OCI-LY1 (cell line): ENCODE data around the gene HSF2BP.

Experiments
- H2AFZ ChIP-seq: fragments of 200-600 bp; sonication (generic), shearing (Covaris generic); 2 replicates; pipeline ENCODE4 v1.6.0; 2014; ENCODE audit warnings: antibody characterized with exemption, mild to moderate bottlenecking, low read length
- H3F3A ChIP-seq: fragments of 200-600 bp; sonication (generic), shearing (Covaris generic); 2 replicates; pipeline ENCODE4 v1.6.0; 2014; ENCODE audit warnings: mild to moderate bottlenecking, antibody characterized with exemption, low read length, moderate library complexity; ENCODE audit not compliant: insufficient read depth
- H3K27ac ChIP-seq: fragments of 200-600 bp; sonication (generic); 2 replicates; pipeline ENCODE4 v1.5.1; 2014; ENCODE audit warnings: low read length, mixed run types, mild to moderate bottlenecking, low read depth; ENCODE audit not compliant: poor library complexity, severe bottlenecking
- H3K27me3 ChIP-seq: fragments of 200-600 bp; sonication (generic); 2 replicates; pipeline ENCODE4 v1.6.0; 2014; ENCODE audit warnings: antibody characterized with exemption, mild to moderate bottlenecking, low read length, moderate library complexity; ENCODE audit not compliant: insufficient read depth
- H3K36me3 ChIP-seq: fragments of 200-600 bp; sonication (generic); 2 replicates; pipeline ENCODE4 v1.6.1; 2014; ENCODE audit warnings: mild to moderate bottlenecking, antibody characterized with exemption, low read length, moderate library complexity, mixed read lengths; ENCODE audit not compliant: insufficient read depth
- H3K4me1 ChIP-seq: fragments of 200-600 bp; sonication (generic); 2 replicates; pipeline ENCODE4 v1.5.1; 2014; ENCODE audit warnings: mild to moderate bottlenecking, low read length, moderate library complexity; ENCODE audit not compliant: insufficient read depth, severe bottlenecking
- H3K4me2 ChIP-seq: fragments of 200-600 bp; sonication (generic), shearing (Covaris generic); 2 replicates; pipeline ENCODE4 v1.6.1; 2014; ENCODE audit warnings: low read length
- H3K4me3 ChIP-seq: fragments of 200-600 bp; sonication (generic); 2 replicates; pipeline ENCODE4 v1.5.1; 2014; ENCODE audit warnings: low read length, low read depth, mild to moderate bottlenecking, mixed read lengths; ENCODE audit not compliant: poor library complexity, severe bottlenecking
- H3K79me2 ChIP-seq: fragments of 200-600 bp; shearing (Covaris generic); 2 replicates; pipeline ENCODE4 v1.6.1; 2016; ENCODE audit warnings: mixed run types, low read length, mixed read lengths; ENCODE audit not compliant: insufficient read depth
- H3K9ac ChIP-seq: fragments of 200-600 bp; sonication (generic), shearing (Covaris generic); 2 replicates; pipeline ENCODE4 v1.6.1; 2014; ENCODE audit warnings: mild to moderate bottlenecking, low read length, mixed read lengths
- H3K9me2 ChIP-seq: fragments of 200-600 bp; sonication (generic), shearing (Covaris generic); 2 replicates; pipeline ENCODE4 v1.6.1; 2014; ENCODE audit warnings: low read depth, mild to moderate bottlenecking, low read length, mixed read lengths
- H3K9me3 ChIP-seq: fragments of 200-600 bp; shearing (Covaris generic); 2 replicates; pipeline ENCODE4 v1.6.1; 2014; ENCODE audit warnings: low read length, mixed read lengths
- H4K20me1 ChIP-seq: fragments of 200-600 bp; sonication (generic), shearing (Covaris generic); 2 replicates; pipeline ENCODE4 v1.6.0; 2016; ENCODE audit warnings: mild to moderate bottlenecking, low read length; ENCODE audit not compliant: insufficient read depth
- CTCF ChIP-seq: fragments of 200-600 bp; sonication (generic), shearing (Covaris generic); IDR thresholded peaks from 2 replicates; pipeline ENCODE4 v1.5.1; 2017; ENCODE audit warnings: mild to moderate bottlenecking, antibody characterized with exemption, low read length, moderate library complexity, mixed read lengths
- EZH2 ChIP-seq: fragments of 200-600 bp; sonication (generic), shearing (Covaris generic); IDR thresholded peaks from 2 replicates; pipeline ENCODE4 v1.8.0; 2017; ENCODE audit warnings: borderline replicate concordance, mixed run types, mild to moderate bottlenecking, antibody characterized with exemption, low read length, moderate library complexity, mixed read lengths

Gene HSF2BP

GRCh38 chr21:43598416-43599120 is 60.7 kb downstream of the HSF2BP start:
- Histone ChIP-seq H3K9ac (no peak overlapping the region), H3K4me1 (no peaks in the 10 kb centered on the region), H3K4me3 (no peak overlapping the region), H3K36me3 (no peaks in the 10 kb centered on the region), H3F3A (no peaks in the 10 kb centered on the region), H3K79me2 (no peaks in the 10 kb centered on the region), H4K20me1 (no peaks in the 10 kb centered on the region), H3K27ac (no peak overlapping the region), H2AFZ (no peak overlapping the region), H3K9me3 (no peaks in the 10 kb centered on the region), H3K9me2 (no peaks in the 10 kb centered on the region), H3K4me2 (no peak overlapping the region), H3K27me3 (no peaks in the 10 kb centered on the region; the same call in 1 of the 2 replicates)
- TF ChIP-seq CTCF, result no peak
- no peak for TF ChIP-seq EZH2

GRCh38 chr21:43597540-43598250 is 61.6 kb downstream of the HSF2BP start:
- TF ChIP-seq EZH2, result no peak
- no peak for TF ChIP-seq CTCF
- Histone ChIP-seq H3K4me3 (no peak overlapping the region), H3K4me1 (no peaks in the 10 kb centered on the region), H3K27ac (no peak overlapping the region), H3F3A (no peaks in the 10 kb centered on the region), H3K9me3 (no peaks in the 10 kb centered on the region), H3K79me2 (no peaks in the 10 kb centered on the region), H4K20me1 (no peaks in the 10 kb centered on the region), H2AFZ (no peak overlapping the region), H3K4me2 (no peak overlapping the region), H3K9me2 (no peaks in the 10 kb centered on the region), H3K27me3 (no peaks in the 10 kb centered on the region; the same call in 1 of the 2 replicates), H3K9ac (no peak overlapping the region), H3K36me3 (no peaks in the 10 kb centered on the region)

- no peak for TF ChIP-seq EZH2
- no peak for TF ChIP-seq CTCF
- Histone ChIP-seq H3K9me3 (no peaks in the 10 kb centered on the region), H4K20me1 (no peaks in the 10 kb centered on the region), H3K27ac (no peak overlapping the region), H3K27me3 (no peaks in the 10 kb centered on the region; the same call in 1 of the 2 replicates), H2AFZ (no peak overlapping the region), H3K79me2 (no peaks in the 10 kb centered on the region), H3K4me2 (no peak overlapping the region), H3K36me3 (no peaks in the 10 kb centered on the region), H3K9ac (no peak overlapping the region), H3K4me3 (no peak overlapping the region), H3K9me2 (no peaks in the 10 kb centered on the region), H3K4me1 (no peaks in the 10 kb centered on the region), H3F3A (no peaks in the 10 kb centered on the region)
Measured at GRCh38 chr21:43597052-43597451, 62.2 kb downstream of the HSF2BP start.
